ENCODE measurements around the gene SPTBN5.
"Not testable (repeated sequence)": the region's sequence is repeated elsewhere in the genome, so short reads cannot be mapped to it uniquely, and the experiment has no call there.

SPTBN5 gene

GRCh38 chr15:41847206-41847605 lies 46.6 kb downstream of the SPTBN5 start:
- DNase-seq (ENCODE audit: low spot score), result no peak

DNA sequence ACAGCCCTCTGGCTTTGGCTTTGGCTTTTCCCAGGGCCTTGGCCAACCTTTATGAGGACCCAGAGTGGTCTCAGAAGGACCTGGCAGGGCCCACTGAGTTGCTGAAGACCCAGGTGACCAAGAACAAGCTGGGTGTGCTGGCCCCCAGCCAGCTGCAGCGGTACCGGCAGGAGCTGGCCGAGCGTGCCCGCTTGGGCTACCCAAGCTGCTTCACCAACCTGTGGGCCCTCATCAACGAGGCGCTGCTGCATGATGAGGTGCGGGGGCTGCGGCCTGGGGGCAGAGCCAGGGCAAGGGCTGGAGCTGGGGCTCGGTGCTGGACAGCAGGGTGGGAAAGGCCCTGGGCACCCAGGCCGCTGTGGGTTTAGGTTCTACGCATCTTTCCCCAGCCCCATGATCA lies 49.0 kb downstream of the SPTBN5 start:
- DNase-seq (ENCODE audit: low spot score), result no peak

DNA sequence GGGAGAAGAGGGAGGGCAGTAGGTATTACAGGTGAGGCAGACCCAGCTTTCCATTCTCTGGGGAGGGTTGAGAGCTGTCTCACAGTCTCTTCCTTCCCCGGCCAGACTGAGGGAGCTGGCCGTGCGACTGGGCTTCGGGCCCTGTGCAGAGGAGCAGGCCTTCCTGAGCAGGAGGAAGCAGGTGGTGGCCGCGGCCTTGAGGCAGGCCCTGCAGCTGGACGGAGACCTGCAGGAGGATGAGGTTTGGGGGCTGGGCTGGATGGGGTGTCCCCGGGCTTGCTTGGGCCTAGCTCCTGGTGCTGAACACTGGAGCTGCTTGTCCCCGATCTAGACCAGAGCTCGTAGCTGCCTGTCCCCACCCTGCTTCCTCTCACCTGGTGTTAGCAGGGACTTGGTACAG lies 50.3 kb downstream of the SPTBN5 start:
- no peak for DNase-seq (ENCODE audit: low spot score)

GRCh38 chr15:41842229-41842628 lies 51.6 kb downstream of the SPTBN5 start:
- DNase-seq (ENCODE audit: low spot score), result no peak

GRCh38 chr15:41841131-41841530 lies 52.7 kb downstream of the SPTBN5 start:
- DNase-seq (ENCODE audit: low spot score), result no peak

- no peak for DNase-seq (ENCODE audit: low spot score)
Measured at GRCh38 chr15:41840673-41841072, 53.2 kb downstream of the SPTBN5 start.

DNA sequence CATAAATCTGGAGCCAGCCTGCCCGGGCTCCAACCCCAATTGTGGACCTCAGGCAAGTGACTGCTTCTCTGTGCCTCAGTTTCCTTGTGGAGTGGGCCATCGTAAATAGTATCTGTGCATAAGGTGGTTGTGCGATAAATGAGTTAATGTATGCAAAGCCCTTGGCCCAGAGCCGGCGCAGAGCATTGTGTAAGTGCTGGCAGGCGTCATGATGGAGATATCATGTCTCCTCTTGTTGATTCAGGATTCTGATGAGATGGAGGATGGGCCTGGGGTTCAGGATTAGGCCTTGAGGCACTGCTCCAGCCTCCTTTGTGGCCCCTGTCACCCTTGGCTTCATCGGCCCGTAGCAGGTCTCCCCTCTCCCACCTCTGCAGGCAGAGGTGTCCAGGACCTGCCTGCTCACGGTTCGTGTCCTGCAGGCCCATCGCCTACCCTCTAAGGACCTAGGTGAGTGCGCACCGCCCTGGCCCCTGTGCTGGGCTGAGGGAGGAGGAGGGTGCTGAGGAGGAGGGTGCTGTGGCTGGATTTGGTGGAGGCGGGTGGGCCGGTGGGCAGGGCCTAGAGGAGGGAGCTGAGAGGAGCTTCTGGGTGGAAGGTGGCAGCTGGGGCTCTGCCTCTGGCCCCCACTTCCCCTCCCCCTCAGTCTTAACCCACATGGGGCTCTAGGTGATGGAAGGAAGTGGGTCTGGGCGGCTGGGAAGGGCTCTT lies 53.9 kb downstream of the SPTBN5 start:
- no peak for DNase-seq (ENCODE audit: low spot score)

DNA sequence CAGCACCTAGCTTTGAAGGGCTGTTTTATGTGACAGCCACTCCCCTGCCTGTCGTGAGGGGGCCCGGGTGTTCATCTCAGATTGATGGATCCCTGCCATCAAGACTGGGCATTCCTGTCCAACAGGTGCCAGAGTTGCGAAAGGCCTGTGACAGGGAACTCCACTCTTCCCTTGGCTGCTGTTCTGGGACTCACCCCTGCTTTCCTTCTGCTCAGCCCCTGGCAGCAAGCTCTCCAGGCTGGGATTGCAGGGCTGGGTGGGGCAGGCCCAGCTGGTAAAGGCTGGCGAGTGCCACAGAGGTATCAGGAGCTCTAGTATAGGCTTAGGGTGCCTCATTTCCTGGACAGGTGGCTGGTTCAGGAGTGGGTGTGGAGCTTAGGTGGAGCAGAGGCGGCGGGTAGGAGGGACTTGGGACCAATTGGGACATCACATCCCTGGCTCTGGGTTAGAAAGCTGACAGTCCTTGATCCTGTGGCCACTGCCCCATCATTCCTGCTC lies 55.4 kb downstream of the SPTBN5 start, which contains the start of gene PLA2G4B:
TSS of gene PLA2G4B (plus strand) at position 448 of the 498 bp plus-strand sequence. CDS start 67 bp downstream, outside the sequence.
- DNase-seq (ENCODE audit: low spot score), result no peak

DNA sequence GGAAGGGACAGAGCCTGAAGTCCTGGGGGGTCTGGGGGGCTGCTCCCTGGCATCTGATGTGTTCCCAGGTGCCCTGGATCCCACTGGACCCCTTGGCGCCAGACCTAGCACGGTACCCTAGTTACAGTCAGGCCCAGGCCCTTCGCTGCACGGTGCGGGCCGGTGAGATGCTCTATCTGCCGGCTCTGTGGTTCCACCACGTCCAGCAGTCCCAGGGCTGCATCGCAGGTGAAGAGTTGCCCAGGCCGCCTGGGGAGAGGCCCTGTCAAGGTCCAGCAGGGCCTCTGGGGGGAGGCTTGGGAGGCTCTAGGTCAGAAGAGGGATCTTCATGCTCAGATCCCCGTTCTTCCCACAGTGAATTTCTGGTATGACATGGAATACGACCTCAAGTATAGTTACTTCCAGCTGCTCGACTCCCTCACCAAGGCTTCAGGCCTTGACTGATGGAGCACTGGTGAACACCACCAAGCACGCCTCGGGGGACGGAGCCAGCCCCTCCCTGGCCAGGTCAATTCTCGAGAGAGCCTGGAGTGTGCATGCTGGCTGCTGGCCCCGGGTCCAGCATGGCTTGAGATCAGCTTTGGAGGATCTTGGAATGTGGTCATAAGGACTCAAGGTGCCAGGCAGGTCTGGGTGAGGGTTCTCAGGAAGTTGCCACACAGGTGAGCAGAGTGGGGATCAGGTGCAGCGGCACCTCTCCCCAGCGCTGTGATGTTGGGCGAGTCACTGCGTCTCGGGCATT lies 57.0 kb downstream of the SPTBN5 start:
- no peak for DNase-seq (ENCODE audit: low spot score)

DNA sequence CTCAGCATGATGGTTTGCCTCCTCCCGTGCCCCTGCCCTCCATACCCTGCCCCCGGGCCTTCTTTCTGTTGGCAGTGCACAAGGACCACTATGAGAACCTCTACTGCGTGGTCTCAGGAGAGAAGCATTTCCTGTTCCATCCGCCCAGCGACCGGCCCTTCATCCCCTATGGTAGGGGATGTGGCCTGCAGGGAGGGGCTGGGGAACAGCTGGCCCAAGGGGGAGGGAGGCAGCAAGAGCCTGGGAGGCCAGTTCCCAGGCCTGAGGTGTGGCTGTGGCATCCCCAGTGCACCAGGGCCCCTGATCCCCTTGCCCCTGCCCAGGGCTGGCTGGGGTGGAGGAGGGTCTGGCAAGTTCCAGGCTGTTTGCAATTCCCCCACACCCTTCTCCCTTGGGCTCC lies 57.8 kb downstream of the SPTBN5 start:
- no peak for DNase-seq (ENCODE audit: low spot score)

DNA sequence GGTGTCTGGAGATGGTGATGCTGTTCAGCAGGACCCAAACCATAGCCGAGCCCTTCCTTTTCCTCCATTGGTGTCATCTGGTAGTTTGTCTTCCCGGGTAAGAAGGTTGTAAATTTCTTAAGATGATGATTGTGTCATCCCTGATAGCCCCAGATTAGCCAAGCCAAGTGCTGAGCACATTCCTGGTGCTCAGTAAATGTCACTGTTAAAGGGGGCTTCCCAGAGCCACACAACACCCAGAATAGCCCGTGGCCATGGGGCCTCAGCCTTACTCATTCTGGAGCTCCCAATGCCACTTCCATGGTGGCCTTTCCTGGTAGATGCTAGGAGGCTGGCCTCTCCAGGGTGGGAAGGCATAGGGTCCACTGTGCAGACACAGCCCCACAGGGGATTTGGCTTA lies 59.8 kb downstream of the SPTBN5 start:
- no peak for DNase-seq (ENCODE audit: low spot score)

- DNase-seq (ENCODE audit: low spot score), result peak; percentile 18
Measured at GRCh38 chr15:41832875-41833274, 61.0 kb downstream of the SPTBN5 start.

- no peak for DNase-seq (ENCODE audit: low spot score)
Measured at GRCh38 chr15:41832208-41832607, 61.6 kb downstream of the SPTBN5 start.

GRCh38 chr15:41831291-41831690 lies 62.6 kb downstream of the SPTBN5 start:
- DNase-seq (ENCODE audit: low spot score), result not testable (repeated sequence)

GRCh38 chr15:41829959-41830646 lies 63.8 kb downstream of the SPTBN5 start:
- no peak for DNase-seq (ENCODE audit: low spot score)

DNA sequence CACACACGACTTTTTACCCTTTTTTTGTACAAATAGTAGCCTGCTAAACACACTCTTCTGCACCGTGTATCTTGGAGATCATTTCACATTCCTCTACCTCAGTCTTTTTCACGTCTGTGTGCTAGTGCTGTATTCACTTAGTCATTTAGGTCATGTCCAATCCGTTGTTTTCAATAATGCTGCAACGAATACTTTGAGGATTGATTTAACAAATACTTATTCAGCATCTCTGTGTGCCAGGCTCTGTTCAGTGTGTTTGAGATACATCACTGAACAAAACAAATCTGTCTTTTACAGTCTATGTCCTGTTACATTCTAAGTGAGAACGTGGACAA lies 65.1 kb downstream of the SPTBN5 start:
- DNase-seq (ENCODE audit: low spot score), result no peak

GRCh38 chr15:41827880-41828806 lies 65.7 kb downstream of the SPTBN5 start, which contains the start of gene JMJD7:
TSS of gene JMJD7 (plus strand) at chr15:41828092. CDS start at chr15:41828125, 33 bp downstream.
- DNase-seq (ENCODE audit: low spot score), result peak; percentile 99

DNA sequence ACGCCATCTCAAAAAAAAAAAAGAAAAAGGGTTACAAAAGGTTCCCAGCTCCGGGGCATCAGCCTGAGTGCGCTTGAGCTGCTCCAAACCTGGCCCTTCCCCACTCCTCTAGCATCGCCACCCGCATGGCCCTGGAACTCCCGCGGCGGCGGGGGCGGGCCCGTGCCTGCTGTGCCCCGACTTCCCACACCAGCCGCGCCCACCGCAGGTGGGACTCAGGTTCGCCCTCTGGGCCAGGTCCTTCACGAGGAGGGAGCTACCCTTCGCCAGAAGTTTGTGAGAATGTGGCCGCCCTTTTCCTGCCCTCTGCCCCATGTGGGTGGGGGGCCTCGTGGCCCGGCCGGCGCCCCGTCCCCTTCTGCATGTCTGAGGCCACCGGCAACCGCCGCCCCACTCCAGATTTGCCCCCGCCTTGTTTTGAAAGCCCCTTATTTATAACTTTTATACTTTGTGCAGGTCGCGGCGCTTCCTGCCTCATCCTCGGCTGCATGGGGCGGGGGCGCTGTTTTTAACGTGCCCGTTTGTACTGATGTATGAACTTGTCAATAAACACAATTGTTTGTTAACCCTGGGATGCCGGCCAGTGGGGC lies 66.5 kb downstream of the SPTBN5 start:
- peak; percentile 46 for DNase-seq (ENCODE audit: low spot score)

DNA sequence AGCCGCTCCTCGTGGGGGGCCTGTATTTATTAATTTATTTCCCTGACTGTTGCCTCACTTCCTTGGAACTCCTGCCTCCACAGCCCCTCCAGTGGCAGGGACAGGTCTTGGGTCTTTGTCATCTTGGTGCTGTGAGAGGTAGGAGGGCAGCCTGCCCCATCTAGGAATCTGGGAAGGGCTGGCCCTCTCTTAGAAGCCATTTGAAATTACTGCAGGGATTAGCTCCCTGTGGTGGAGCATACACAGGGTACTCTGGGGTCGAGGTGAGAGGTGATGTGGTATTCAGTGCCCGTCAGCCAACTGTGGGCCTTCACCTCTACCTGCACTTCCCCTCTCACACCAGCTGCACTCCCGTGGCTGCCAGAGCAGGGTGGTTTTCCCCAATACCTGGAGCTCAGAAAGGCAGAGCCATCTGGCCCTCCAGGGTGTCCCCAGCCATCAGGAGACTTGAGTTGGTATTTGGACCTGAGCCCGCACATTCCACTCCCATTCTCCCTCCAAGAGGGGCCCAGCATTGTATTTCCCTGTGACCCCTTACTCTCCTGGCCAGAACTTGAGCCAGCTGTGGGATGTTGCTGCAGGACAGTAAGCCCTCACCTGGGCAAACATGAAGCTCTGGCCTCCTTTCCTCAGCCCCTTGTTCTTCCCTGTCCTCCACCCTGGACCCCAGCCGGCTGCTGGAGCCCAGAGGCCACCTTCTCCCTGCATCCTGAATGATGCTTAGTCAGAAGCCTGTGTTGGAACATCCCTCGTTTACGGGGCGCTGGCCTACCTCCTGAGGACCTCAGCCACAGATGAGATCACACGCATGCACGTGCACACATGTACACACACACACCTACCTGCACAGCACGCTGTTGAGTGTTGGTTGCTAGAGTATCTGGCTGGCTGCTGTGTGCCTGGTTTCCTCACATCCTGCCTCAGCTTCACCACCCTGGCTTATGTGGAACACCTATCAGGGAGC lies 68.0 kb downstream of the SPTBN5 start:
- DNase-seq (ENCODE audit: low spot score), result no peak

DNA sequence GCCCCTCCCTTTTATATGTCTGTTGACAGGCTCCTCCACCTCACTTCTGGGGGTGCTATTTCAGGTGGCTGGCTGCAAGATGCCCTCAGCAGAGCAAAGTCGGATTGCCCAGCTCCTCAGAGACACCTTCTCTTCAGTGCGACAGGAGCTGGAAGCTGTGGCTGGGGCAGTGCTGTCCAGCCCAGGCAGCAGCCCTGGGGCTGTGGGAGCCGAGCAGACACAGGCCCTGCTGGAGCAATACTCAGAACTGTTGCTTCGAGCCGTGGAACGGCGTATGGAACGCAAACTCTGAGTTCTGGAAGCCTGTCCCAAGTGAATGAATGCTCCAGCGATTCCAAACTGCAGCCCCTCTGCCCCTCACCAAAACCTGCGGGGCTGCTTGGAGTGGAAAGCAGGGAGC lies 68.7 kb downstream of the SPTBN5 start:
- no peak for DNase-seq (ENCODE audit: low spot score)

All from germinal center (tissue), 1 donor.